Measurements from ENCODE around the gene DOCK10. TPM values are rescaled to one million over a fixed set of nuclear protein-coding genes. Genes with fewer than 3 reads are reported as not detected.

Gene DOCK10
- total and polyA plus RNA-seq, 2 donors (not counting 1 experiment from before 2014, with no cell fraction given), result 49.5 to 139 TPM

- Histone ChIP-seq H3K4me1 (ENCODE audit: control insufficient read depth in 2 of 2, insufficient read depth in 2 of 2, low read length in 2 of 2) (no peaks in the 10 kb centered on the region), H3K9me3 (ENCODE audit: control extremely low read depth in 1 of 3, control insufficient read depth in 2 of 3, insufficient read depth in 1 of 3, low read length in 2 of 3) (no peaks in the 10 kb centered on the region), H3K4me3 (ENCODE audit: control extremely low read depth in 1 of 5, extremely low read depth in 1 of 5, insufficient read depth in 1 of 5, low read depth in 2 of 5, low read length in 4 of 5) (no peak overlapping the region), H4K20me1 (ENCODE audit: control insufficient read depth, insufficient read depth, low read length, poor library complexity, severe bottlenecking) (peaks cover 6% of the 10 kb centered on the region), H3K27ac (ENCODE audit: low read length in 2 of 2) (no peak overlapping the region), H3K79me2 (ENCODE audit: control insufficient read depth, insufficient read depth, low read length) (peaks cover 59% of the 10 kb centered on the region), H3K27me3 (replicated peaks in 1 of 4; ENCODE audit: control extremely low read depth in 1 of 4, control insufficient read depth in 3 of 4, insufficient read depth in 4 of 4, low read length in 3 of 4) (no peaks in the 10 kb centered on the region), H3K9ac (ENCODE audit: low read length) (no peak overlapping the region), H3K4me2 (replicated peaks; ENCODE audit: low read depth, low read length, poor library complexity, severe bottlenecking) (no peak overlapping the region), H3K36me3 (replicated peaks in 1 of 2; ENCODE audit: control extremely low read depth in 1 of 2, control insufficient read depth in 1 of 2, extremely low read depth in 1 of 2, insufficient read depth in 2 of 2, low read length in 1 of 2) (peaks cover 2 to 3% of the 10 kb centered on the region in 2 experiments), H2AFZ (ENCODE audit: insufficient read depth, low read depth, low read length, poor library complexity, severe bottlenecking) (no peak overlapping the region)
- Mint-ChIP-seq H3K9me3 (ENCODE audit: insufficient read depth) (no peaks in the 10 kb centered on the region), H3K27me3 (no peaks in the 10 kb centered on the region), H3K4me3 (no peak overlapping the region), H3K4me1 (peaks cover 7% of the 10 kb centered on the region), H3K27ac (no peak overlapping the region)
- no peak for DNase-seq
- intact Hi-C loops (cut with micrococcal nuclease), result no loop called here
- WGBS (ENCODE audit: insufficient coverage), result no CpG with 5 or more reads among the region's 3 CpGs
- ChIA-PET POLR2A (no interaction called here), CTCF (no interaction called here)
- TF ChIP-seq EZH2 (IDR thresholded peaks at IDR 0.05; ENCODE audit: borderline replicate concordance, insufficient read depth, low read depth, low read length, poor library complexity, severe bottlenecking), result no peak
- no peak for TF ChIP-seq CTCF (IDR thresholded peaks at IDR 0.05)
- no peak for ATAC-seq (ENCODE audit: low read depth)
These were observed 24.6 kb downstream of the DOCK10 start for GRCh38 chr2:225017713-225018112.

- Histone ChIP-seq H3K4me2 (replicated peaks; ENCODE audit: low read depth, low read length, poor library complexity, severe bottlenecking) (no peak overlapping the region), H4K20me1 (ENCODE audit: control insufficient read depth, insufficient read depth, low read length, poor library complexity, severe bottlenecking) (peaks cover 6% of the 10 kb centered on the region), H3K4me1 (ENCODE audit: control insufficient read depth in 2 of 2, insufficient read depth in 2 of 2, low read length in 2 of 2) (no peaks in the 10 kb centered on the region), H3K4me3 (ENCODE audit: control extremely low read depth in 1 of 5, extremely low read depth in 1 of 5, insufficient read depth in 1 of 5, low read depth in 2 of 5, low read length in 4 of 5) (no peak overlapping the region), H3K27me3 (replicated peaks in 1 of 4; ENCODE audit: control extremely low read depth in 1 of 4, control insufficient read depth in 3 of 4, insufficient read depth in 4 of 4, low read length in 3 of 4) (no peaks in the 10 kb centered on the region), H2AFZ (ENCODE audit: insufficient read depth, low read depth, low read length, poor library complexity, severe bottlenecking) (no peak overlapping the region), H3K79me2 (ENCODE audit: control insufficient read depth, insufficient read depth, low read length) (peaks cover 53% of the 10 kb centered on the region), H3K36me3 (replicated peaks in 1 of 2; ENCODE audit: control extremely low read depth in 1 of 2, control insufficient read depth in 1 of 2, extremely low read depth in 1 of 2, insufficient read depth in 2 of 2, low read length in 1 of 2) (peaks cover 2 to 3% of the 10 kb centered on the region in 2 experiments), H3K9ac (ENCODE audit: low read length) (no peak overlapping the region), H3K9me3 (ENCODE audit: control extremely low read depth in 1 of 3, control insufficient read depth in 2 of 3, insufficient read depth in 1 of 3, low read length in 2 of 3) (no peaks in the 10 kb centered on the region), H3K27ac (ENCODE audit: low read length in 2 of 2) (no peak overlapping the region)
- Mint-ChIP-seq H3K4me3 (no peak overlapping the region), H3K9me3 (ENCODE audit: insufficient read depth) (no peaks in the 10 kb centered on the region), H3K27me3 (no peaks in the 10 kb centered on the region), H3K27ac (no peak overlapping the region), H3K4me1 (peaks cover 7% of the 10 kb centered on the region)
- TF ChIP-seq CTCF (IDR thresholded peaks at IDR 0.05), result no peak
- no peak for TF ChIP-seq EZH2 (IDR thresholded peaks at IDR 0.05; ENCODE audit: borderline replicate concordance, insufficient read depth, low read depth, low read length, poor library complexity, severe bottlenecking)
- ChIA-PET CTCF (no interaction called here), POLR2A (no interaction called here)
- no CpG with 5 or more reads among the region's 2 CpGs for WGBS (ENCODE audit: insufficient coverage)
- intact Hi-C loops (cut with micrococcal nuclease), result no loop called here
- no peak for DNase-seq
- no peak for ATAC-seq (ENCODE audit: low read depth)
These were observed 25.1 kb downstream of the DOCK10 start for GRCh38 chr2:225017098-225017685.
